GM10248 (cell line): Measurements from ENCODE around the gene MRGPRX4.

Experiments
- CTCF ChIA-PET: fragments of 300-600 bp; sonication (Branson Sonifier 250); formaldehyde crosslinking; extraction: SDS; loops from one replicate; lab custom pipeline; 2021; ENCODE audit warnings: antibody characterized with exemption; lab: Yijun Ruan, JAX
- POLR2A ChIA-PET: fragments of 350-650 bp; sonication (Branson Sonifier 250); formaldehyde crosslinking; extraction: SDS; loops from one replicate; lab custom pipeline; 2020; ENCODE audit warnings: antibody characterized with exemption; lab: Yijun Ruan, JAX
- DNase-seq: peaks from one replicate; pipeline ENCODE4 v3.0.0; 2012; ENCODE audit errors: extremely low spot score
- CTCF ChIP-seq: IDR thresholded peaks from 2 replicates; pipeline ENCODE4 v1.5.1; 2012; ENCODE audit warnings: mild to moderate bottlenecking, low read depth; ENCODE audit errors: extremely low read depth, missing control alignments, control extremely low read depth

MRGPRX4 gene

GRCh38 chr11:18145025-18145424 lies 27.6 kb upstream of the MRGPRX4 start:
- DNase-seq = no peak
- TF ChIP-seq CTCF = no peak
- POLR2A ChIA-PET = no interaction called here
- CTCF ChIA-PET = interaction anchor here (1.9 kb wide), 1 partner anchor 30 kb away, joined by 7 read pairs; no protein-coding TSS in a partner anchor

GRCh38 chr11:18145837-18146236 lies 26.8 kb upstream of the MRGPRX4 start:
- ChIA-PET CTCF (interaction anchor here (1.9 kb wide), 1 partner anchor 31 kb away, joined by 7 read pairs; no protein-coding TSS in a partner anchor), POLR2A (no interaction called here)
- TF ChIP-seq CTCF = no peak
- DNase-seq = no peak

DNA sequence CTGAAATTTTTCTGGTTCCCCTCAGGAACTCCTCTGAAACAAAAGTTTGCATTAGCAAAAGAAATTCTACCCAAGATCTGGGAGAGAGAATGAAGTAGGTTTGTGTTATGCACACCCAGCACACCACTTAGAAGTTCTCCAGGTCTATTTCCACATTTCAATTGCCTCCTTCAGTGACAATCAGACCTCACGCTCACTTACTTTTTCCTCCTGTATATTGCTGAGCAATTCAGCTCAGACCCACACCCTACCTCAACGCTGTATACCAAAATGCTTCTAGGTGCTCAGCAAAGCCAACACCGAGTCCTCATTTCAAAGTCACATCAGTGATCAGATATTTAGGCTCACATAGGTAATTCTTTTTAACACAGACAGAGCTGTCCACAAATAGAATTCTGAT lies 21.1 kb upstream of the MRGPRX4 start:
- DNase-seq = no peak
- ChIA-PET POLR2A (no interaction called here), CTCF (interaction anchor here (1.0 kb wide), 1 partner anchor 36 kb away, joined by 4 read pairs; no protein-coding TSS in a partner anchor)
- TF ChIP-seq CTCF = no peak

DNA sequence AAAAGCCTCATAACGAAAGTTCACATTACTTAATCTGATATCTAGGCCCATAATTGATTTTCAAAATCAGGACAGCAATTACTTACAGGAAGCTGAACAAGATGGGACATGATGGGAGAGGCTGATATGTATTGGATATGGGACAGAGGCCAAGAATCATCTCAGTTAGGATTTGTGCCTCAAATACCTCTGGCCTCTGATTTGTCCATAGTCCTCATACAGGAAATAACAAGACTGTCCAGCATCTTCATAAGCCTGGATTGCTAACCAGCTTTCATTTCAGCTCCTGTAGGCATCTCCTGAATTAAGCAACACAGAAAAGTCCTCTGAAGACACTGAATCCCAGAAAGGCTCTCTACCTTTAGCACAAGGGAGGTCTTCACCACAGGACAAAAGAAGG lies 4.3 kb upstream of the MRGPRX4 start:
- TF ChIP-seq CTCF = no peak
- CTCF ChIA-PET = interaction anchor here (1.9 kb wide), 1 partner anchor 35 kb away, joined by 4 read pairs; no protein-coding TSS in a partner anchor
- DNase-seq = no peak
- POLR2A ChIA-PET = no interaction called here

GRCh38 chr11:18171377-18172000 lies 1.1 kb upstream of the MRGPRX4 start:
- CTCF ChIA-PET = interaction anchor here (1.0 to 1.8 kb wide), 8 partner anchors 19 to 560 kb away, joined by 3 to 5 read pairs (median 4); partner anchors contain the start of gene TSG101
- POLR2A ChIA-PET = no interaction called here
- peak; percentile 61 for TF ChIP-seq CTCF
- DNase-seq = no peak

DNA sequence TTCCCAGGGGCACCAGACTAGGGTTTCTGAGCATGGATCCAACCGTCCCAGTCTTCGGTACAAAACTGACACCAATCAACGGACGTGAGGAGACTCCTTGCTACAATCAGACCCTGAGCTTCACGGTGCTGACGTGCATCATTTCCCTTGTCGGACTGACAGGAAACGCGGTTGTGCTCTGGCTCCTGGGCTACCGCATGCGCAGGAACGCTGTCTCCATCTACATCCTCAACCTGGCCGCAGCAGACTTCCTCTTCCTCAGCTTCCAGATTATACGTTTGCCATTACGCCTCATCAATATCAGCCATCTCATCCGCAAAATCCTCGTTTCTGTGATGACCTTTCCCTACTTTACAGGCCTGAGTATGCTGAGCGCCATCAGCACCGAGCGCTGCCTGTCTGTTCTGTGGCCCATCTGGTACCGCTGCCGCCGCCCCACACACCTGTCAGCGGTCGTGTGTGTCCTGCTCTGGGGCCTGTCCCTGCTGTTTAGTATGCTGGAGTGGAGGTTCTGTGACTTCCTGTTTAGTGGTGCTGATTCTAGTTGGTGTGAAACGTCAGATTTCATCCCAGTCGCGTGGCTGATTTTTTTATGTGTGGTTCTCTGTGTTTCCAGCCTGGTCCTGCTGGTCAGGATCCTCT lies 709 bp downstream of the MRGPRX4 start:
- POLR2A ChIA-PET = no interaction called here
- DNase-seq = no peak
- CTCF ChIA-PET = interaction anchor here (1.8 kb wide), 1 partner anchor 58 kb away, joined by 4 read pairs; no protein-coding TSS in a partner anchor
- no peak for TF ChIP-seq CTCF
